CD4-positive, CD25-positive, alpha-beta regulatory T cell (primary cell): ENCODE measurements around the gene DACT2. TPM values are rescaled to one million over a fixed set of nuclear protein-coding genes. Genes with fewer than 3 reads are reported as not detected.

Source experiments
- ATAC-seq, 2 donors: fragments of 150-1000 bp; cut with Tn5 transposase; one replicate each; pipeline ENCODE4 v1.10.0; 2021; ENCODE audit warnings: low read depth in 2 of 2, moderate number of reproducible peaks in 2 of 2, moderate library complexity in 1 of 2
- DNase-seq, 3 donors: peaks; one replicate each; pipeline versions ENCODE4 v3.0.0 to v3.0.0-alpha.2; 2012 to 2022; ENCODE audit warnings: mixed read lengths in 1 of 3
- H3K27ac ChIP-seq: one replicate; pipeline ENCODE4 v1.7.0; 2013; ENCODE audit warnings: mild to moderate bottlenecking, low read length; ENCODE audit not compliant: insufficient read depth, poor library complexity, severe bottlenecking
- H3K27me3 ChIP-seq: one replicate; pipeline ENCODE4 v1.7.0; 2013; ENCODE audit warnings: low read length; ENCODE audit not compliant: control insufficient read depth, insufficient read depth
- H3K36me3 ChIP-seq: one replicate; pipeline ENCODE4 v1.7.0; 2013; ENCODE audit warnings: mild to moderate bottlenecking, low read length, moderate library complexity; ENCODE audit not compliant: control insufficient read depth, insufficient read depth
- H3K4me1 ChIP-seq: 2 replicates; pipeline ENCODE4 v1.7.0; 2013; ENCODE audit warnings: mild to moderate bottlenecking, low read length; ENCODE audit not compliant: insufficient read depth, control insufficient read depth, poor library complexity, severe bottlenecking
- H3K4me3 ChIP-seq: one replicate; pipeline ENCODE4 v1.7.0; 2013; ENCODE audit warnings: low read depth, mild to moderate bottlenecking, low read length, moderate library complexity
- H3K9me3 ChIP-seq, 2 experiments: 1 replicate in 1 of 2; 2 replicates in 1 of 2; pipeline ENCODE4 v1.7.0; 2013; ENCODE audit warnings: low read length in 2 of 2, mild to moderate bottlenecking in 1 of 2, moderate library complexity in 1 of 2; ENCODE audit not compliant: control insufficient read depth in 2 of 2
- H3K27ac Mint-ChIP-seq, 3 donors: one replicate each; pipeline ENCODE4 v1.8.0; 2020 to 2022; ENCODE audit warnings: mild to moderate bottlenecking in 3 of 3, mixed read lengths in 3 of 3, moderate library complexity in 2 of 3
- H3K27me3 Mint-ChIP-seq: one replicate; pipeline ENCODE4 v1.8.0; 2022; ENCODE audit warnings: mild to moderate bottlenecking, mixed read lengths
- H3K36me3 Mint-ChIP-seq: one replicate; pipeline ENCODE4 v1.8.0; 2020; ENCODE audit warnings: mixed read lengths
- H3K4me1 Mint-ChIP-seq, 4 donors: one replicate each; pipeline ENCODE4 v1.8.0; 2020 to 2022; ENCODE audit warnings: mixed read lengths in 4 of 4, mild to moderate bottlenecking in 1 of 4
- H3K4me3 Mint-ChIP-seq, 4 donors: one replicate each; pipeline ENCODE4 v1.8.0; 2020 to 2022; ENCODE audit warnings: mild to moderate bottlenecking in 4 of 4, mixed read lengths in 4 of 4, moderate library complexity in 3 of 4
- H3K9me3 Mint-ChIP-seq, 7 donors: one replicate each; pipeline ENCODE4 v1.8.0; 2020 to 2022; ENCODE audit warnings: mixed read lengths in 7 of 7, mild to moderate bottlenecking in 3 of 7, moderate library complexity in 2 of 7
- polyA plus RNA-seq, 4 donors: library from polyadenylated mRNA; unstranded; fragments of 300-500 nt; fragmentation: Illumina TruSeq; gene quantifications; one replicate each; pipeline ENCODE4 v1.2.3, GENCODE V29; 2021
- total RNA-seq: library from RNA; stranded (reverse); gene quantifications from one replicate; pipeline ENCODE4 v1.2.3, GENCODE V29; 2022

The DACT2 gene
- total and polyA plus RNA-seq, 5 donors from 2014 or later: not detected

- Mint-ChIP-seq H3K36me3 (no peaks in the 10 kb centered on the region), H3K4me3 (no peak overlapping the region), H3K9me3 (no peaks in the 10 kb centered on the region), H3K27ac (no peak overlapping the region), H3K27me3 (peaks cover 5% of the 10 kb centered on the region), H3K4me1 (no peaks in the 10 kb centered on the region)
- no peak overlapping the region for H3K4me3 ChIP-seq
- DNase-seq (no peak), ATAC-seq (no peak)
- no peaks in the 10 kb centered on the region for H3K27me3 ChIP-seq
- peaks cover 0 to 1% of the 10 kb centered on the region in 2 experiments for H3K9me3 ChIP-seq
- no peak overlapping the region for H3K27ac ChIP-seq
- no peaks in the 10 kb centered on the region for H3K36me3 ChIP-seq
- H3K4me1 ChIP-seq: no peaks in the 10 kb centered on the region
These were observed 36.3 kb upstream of the DACT2 start for GRCh38 chr6:168355716-168356522.

- Histone ChIP-seq H3K36me3 (no peaks in the 10 kb centered on the region), H3K27me3 (no peaks in the 10 kb centered on the region), H3K4me3 (no peak overlapping the region), H3K27ac (no peak overlapping the region), H3K4me1 (no peaks in the 10 kb centered on the region), H3K9me3 (no peaks in the 10 kb centered on the region)
- no peak overlapping the region for H3K27ac Mint-ChIP-seq
- DNase-seq: no peak
- no peak for ATAC-seq
- H3K4me3 Mint-ChIP-seq: no peak overlapping the region
- peaks cover 5% of the 10 kb centered on the region for H3K27me3 Mint-ChIP-seq
- peaks cover 0 to 7% (median 0%) of the 10 kb centered on the region in 7 donors for H3K9me3 Mint-ChIP-seq
- H3K36me3 Mint-ChIP-seq: no peaks in the 10 kb centered on the region
- no peaks in the 10 kb centered on the region for H3K4me1 Mint-ChIP-seq
These were observed 34.8 kb upstream of the DACT2 start for GRCh38 chr6:168354338-168354737.

GRCh38 chr6:168353041-168353440 lies 33.5 kb upstream of the DACT2 start:
- ATAC-seq (no peak), DNase-seq (no peak)
- H3K4me3 ChIP-seq: no peak overlapping the region
- Mint-ChIP-seq H3K27ac (no peak overlapping the region), H3K36me3 (no peaks in the 10 kb centered on the region), H3K4me1 (no peaks in the 10 kb centered on the region), H3K4me3 (no peak overlapping the region), H3K27me3 (peaks cover 15% of the 10 kb centered on the region), H3K9me3 (peaks cover 0 to 7% (median 0%) of the 10 kb centered on the region in 7 donors)
- no peaks in the 10 kb centered on the region for H3K27me3 ChIP-seq
- H3K36me3 ChIP-seq: no peaks in the 10 kb centered on the region
- no peaks in the 10 kb centered on the region for H3K4me1 ChIP-seq
- no peak overlapping the region for H3K27ac ChIP-seq
- no peaks in the 10 kb centered on the region for H3K9me3 ChIP-seq

GRCh38 chr6:168352096-168352495 lies 32.5 kb upstream of the DACT2 start:
- H3K36me3 ChIP-seq: no peaks in the 10 kb centered on the region
- no peak overlapping the region for H3K27ac ChIP-seq
- H3K27me3 ChIP-seq: no peaks in the 10 kb centered on the region
- Mint-ChIP-seq H3K9me3 (peaks cover 0 to 7% (median 0%) of the 10 kb centered on the region in 7 donors), H3K36me3 (no peaks in the 10 kb centered on the region), H3K27me3 (peaks cover 16% of the 10 kb centered on the region), H3K4me1 (no peaks in the 10 kb centered on the region), H3K27ac (no peak overlapping the region), H3K4me3 (peak overlapping the region in 1 of 4 donors; percentile 21)
- ATAC-seq (no peak), DNase-seq (no peak)
- H3K4me3 ChIP-seq: no peak overlapping the region
- H3K9me3 ChIP-seq: no peaks in the 10 kb centered on the region
- H3K4me1 ChIP-seq: no peaks in the 10 kb centered on the region

GRCh38 chr6:168349718-168350210 lies 30.2 kb upstream of the DACT2 start:
- Mint-ChIP-seq H3K27me3 (peaks cover 20% of the 10 kb centered on the region), H3K27ac (no peak overlapping the region), H3K4me1 (no peaks in the 10 kb centered on the region), H3K9me3 (peaks cover 0 to 7% (median 0%) of the 10 kb centered on the region in 7 donors), H3K36me3 (no peaks in the 10 kb centered on the region), H3K4me3 (no peak overlapping the region)
- DNase-seq (no peak), ATAC-seq (no peak)
- H3K36me3 ChIP-seq: no peaks in the 10 kb centered on the region
- H3K4me3 ChIP-seq: no peak overlapping the region
- H3K27me3 ChIP-seq: no peaks in the 10 kb centered on the region
- no peaks in the 10 kb centered on the region for H3K9me3 ChIP-seq
- H3K27ac ChIP-seq: no peak overlapping the region
- H3K4me1 ChIP-seq: no peaks in the 10 kb centered on the region

- Mint-ChIP-seq H3K36me3 (no peaks in the 10 kb centered on the region), H3K4me1 (no peaks in the 10 kb centered on the region), H3K27me3 (peaks cover 22% of the 10 kb centered on the region), H3K4me3 (no peak overlapping the region), H3K27ac (no peak overlapping the region), H3K9me3 (peaks cover 0 to 7% (median 0%) of the 10 kb centered on the region in 7 donors)
- H3K4me3 ChIP-seq: no peak overlapping the region
- H3K27me3 ChIP-seq: no peaks in the 10 kb centered on the region
- H3K9me3 ChIP-seq: no peaks in the 10 kb centered on the region
- no peak for ATAC-seq
- no peaks in the 10 kb centered on the region for H3K36me3 ChIP-seq
- H3K27ac ChIP-seq: no peak overlapping the region
- no peak for DNase-seq
- no peaks in the 10 kb centered on the region for H3K4me1 ChIP-seq
These were observed 28.6 kb upstream of the DACT2 start for GRCh38 chr6:168348186-168348585.

- no peak for ATAC-seq
- no peak overlapping the region for H3K4me3 ChIP-seq
- H3K9me3 Mint-ChIP-seq: peaks cover 0 to 7% (median 0%) of the 10 kb centered on the region in 7 donors
- H3K27ac Mint-ChIP-seq: no peak overlapping the region
- H3K4me1 ChIP-seq: no peaks in the 10 kb centered on the region
- peaks cover 20% of the 10 kb centered on the region for H3K27me3 Mint-ChIP-seq
- H3K36me3 Mint-ChIP-seq: no peaks in the 10 kb centered on the region
- H3K27me3 ChIP-seq: no peaks in the 10 kb centered on the region
- H3K4me1 Mint-ChIP-seq: no peaks in the 10 kb centered on the region
- no peaks in the 10 kb centered on the region for H3K36me3 ChIP-seq
- H3K9me3 ChIP-seq: no peaks in the 10 kb centered on the region
- H3K4me3 Mint-ChIP-seq: no peak overlapping the region
- no peak overlapping the region for H3K27ac ChIP-seq
- DNase-seq: no peak
These were observed 28.0 kb upstream of the DACT2 start for GRCh38 chr6:168347615-168348014.

DNA sequence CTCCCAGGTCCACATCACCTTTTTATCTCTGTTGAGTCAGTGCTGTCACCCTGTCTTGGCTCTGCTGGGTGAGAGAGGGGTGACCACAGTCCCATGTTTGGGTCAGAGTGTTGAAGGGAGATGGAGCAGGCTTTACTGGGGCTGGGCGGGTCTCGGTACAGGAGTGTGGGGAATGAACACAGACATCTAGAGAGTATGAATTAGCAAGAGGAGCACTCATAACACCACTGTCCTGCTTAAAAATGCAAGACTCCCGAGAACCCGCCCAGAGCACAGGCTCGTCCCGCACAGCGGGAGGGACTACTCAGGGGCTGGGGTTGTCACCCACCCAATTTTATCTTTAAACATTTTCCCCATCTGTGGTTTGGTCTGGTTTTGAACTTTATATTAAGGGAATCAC lies 27.5 kb upstream of the DACT2 start:
- H3K4me1 ChIP-seq: no peaks in the 10 kb centered on the region
- no peak overlapping the region for H3K27ac Mint-ChIP-seq
- DNase-seq (no peak), ATAC-seq (no peak)
- no peaks in the 10 kb centered on the region for H3K4me1 Mint-ChIP-seq
- H3K9me3 Mint-ChIP-seq: peaks cover 0 to 7% (median 0%) of the 10 kb centered on the region in 7 donors
- no peak overlapping the region for H3K4me3 ChIP-seq
- no peaks in the 10 kb centered on the region for H3K9me3 ChIP-seq
- H3K4me3 Mint-ChIP-seq: no peak overlapping the region
- peaks cover 19% of the 10 kb centered on the region for H3K27me3 Mint-ChIP-seq
- no peaks in the 10 kb centered on the region for H3K36me3 ChIP-seq
- H3K36me3 Mint-ChIP-seq: no peaks in the 10 kb centered on the region
- H3K27me3 ChIP-seq: no peaks in the 10 kb centered on the region
- H3K27ac ChIP-seq: no peak overlapping the region
